Ovary (tissue), 9 donors: ENCODE results near the gene HBP1. TPM values are rescaled to one million over a fixed set of nuclear protein-coding genes. Genes with fewer than 3 reads are reported as not detected.

ENCODE experiments used
- DNase-seq, 5 donors: peaks; one replicate each; pipeline ENCODE4 v3.0.0-alpha.2; 2019 to 2020
- H3K27ac ChIP-seq, 2 donors: fragments of 200-600 bp; one replicate each; pipeline versions ENCODE4 v1.5.1 to v1.8.0; 2019 to 2022
- H3K27me3 ChIP-seq: fragments of 200-600 bp; one replicate; pipeline ENCODE4 v1.8.0; 2022
- H3K36me3 ChIP-seq: fragments of 200-600 bp; sonication (generic); one replicate; pipeline ENCODE4 v1.5.1; 2019
- H3K4me1 ChIP-seq: one replicate; pipeline ENCODE4 v1.8.1; 2013; ENCODE audit warnings: mild to moderate bottlenecking, moderate library complexity; ENCODE audit not compliant: insufficient read depth
- H3K4me3 ChIP-seq: fragments of 200-600 bp; sonication (generic); one replicate; pipeline ENCODE4 v1.5.1; 2017
- H3K9me3 ChIP-seq, 2 donors: fragments of 200-600 bp in 1 of 2; sonication (generic) in 1 of 2; one replicate each; pipeline versions ENCODE4 v1.5.1 to v1.8.1; 2013 to 2019; ENCODE audit warnings: mild to moderate bottlenecking in 1 of 2, moderate library complexity in 1 of 2
- CTCF ChIP-seq, 3 donors: fragments of 450-650 bp in 2 of 3; fragments of 200-600 bp in 1 of 3; IDR thresholded peaks; one replicate each; pipeline versions ENCODE4 v1.5.1 to v1.8.0; 2016 to 2022; ENCODE audit warnings: antibody characterized with exemption in 3 of 3, mild to moderate bottlenecking in 1 of 3
- EP300 ChIP-seq: sonication (generic); formaldehyde crosslinking; IDR thresholded peaks from one replicate; pipeline ENCODE4 v1.6.1; 2017; ENCODE audit warnings: antibody characterized with exemption
- POLR2A ChIP-seq: fragments of 450-650 bp; IDR thresholded peaks from one replicate; pipeline ENCODE4 v1.6.1; 2017; ENCODE audit warnings: antibody characterized with exemption, mild to moderate bottlenecking, moderate library complexity
- WGBS, 3 donors: extraction: QIAGEN DNeasy Blood & Tissue Kit in 1 of 3; methylation state at CpG; one replicate each; pipeline versions ENCODE4 v1.1.5 to v1.1.7; 2013 to 2017; 5-methylcytosine and 5-hydroxymethylcytosine counted together
- intact Hi-C, 4 donors: fragments of 100-400 bp; cut with DNase I; formaldehyde crosslinking; loops; one replicate each; pipeline versions ENCODE4 v1.11.0 to v1.15.1; 2022 to 2023
- polyA plus RNA-seq, 2 donors: library from polyadenylated mRNA; stranded (reverse); fragments of 200-250 nt in 1 of 2; fragments of 350-450 nt in 1 of 2; fragmentation: Illumina TruSeq in 1 of 2; extraction: RNeasy Lipid Tissue Mini Kit (QIAGEN cat#74804) in 1 of 2; gene quantifications; one replicate each; pipeline ENCODE4 v1.2.3, GENCODE V29; 2013 to 2014
- total RNA-seq, 7 donors: library from RNA; depleted of rRNA in 2 of 7; stranded (reverse); fragments of >200 nt in 2 of 7; fragmentation: NEBNext Ultra II Directional in 3 of 7; extraction: Animal tissue kit (Norgen Biotek cat#: 25700) in 3 of 7; gene quantifications; one replicate each; pipeline versions ENCODE4 v1.1.0 to v1.2.4, GENCODE V29; 2016 to 2023
- donor health status: DM: no; HTN: no; CAD: no; lungs with moderate emphysema.
- donor health status: DM: no; HTN: no; CAD: no.
- donor health status: Bipolar disorder and iron deficiency.
- donor health status: DM: yes; HTN: yes; CAD: no.
- donor health status: DM: no; HTN: no; CAD: no.
- donor health status: DM: yes; HTN: yes; CAD: no.

The HBP1 gene
- total and polyA plus RNA-seq, 9 donors, result 31.8 to 121 (median 73.8) TPM

GRCh38 chr7:107232568-107233090, 63.8 kb downstream of the HBP1 start:
- H3K27ac ChIP-seq, result no peak overlapping the region
- TF ChIP-seq CTCF (IDR thresholded peaks at IDR 0.05) (no peak), POLR2A (no peak), EP300 (no peak)
- H3K9me3 ChIP-seq, result no peaks in the 10 kb centered on the region
- intact Hi-C loops, result no loop called here
- H3K36me3 ChIP-seq, result no peaks in the 10 kb centered on the region
- H3K4me1 ChIP-seq, result no peaks in the 10 kb centered on the region
- WGBS, 3 donors, result 95% methylated on average over 7 of the region's 7 CpGs
- DNase-seq, result no peak
- H3K27me3 ChIP-seq, result no peaks in the 10 kb centered on the region
- H3K4me3 ChIP-seq, result no peak overlapping the region

GRCh38 chr7:107233174-107233573, 64.4 kb downstream of the HBP1 start:
- Histone ChIP-seq H3K27me3 (no peaks in the 10 kb centered on the region), H3K9me3 (no peaks in the 10 kb centered on the region), H3K27ac (no peak overlapping the region), H3K36me3 (no peaks in the 10 kb centered on the region), H3K4me3 (no peak overlapping the region), H3K4me1 (no peaks in the 10 kb centered on the region)
- no peak for DNase-seq
- intact Hi-C loops, result no loop called here
- 89 to 93% (median 92%) methylated on average over 4 of the region's 4 CpGs for WGBS, 3 donors
- no peak for TF ChIP-seq CTCF (IDR thresholded peaks at IDR 0.05)
- no peak for TF ChIP-seq EP300
- no peak for TF ChIP-seq POLR2A

GRCh38 chr7:107233981-107234380, 65.2 kb downstream of the HBP1 start:
- intact Hi-C loops, result no loop called here
- no peaks in the 10 kb centered on the region for H3K27me3 ChIP-seq
- TF ChIP-seq CTCF (IDR thresholded peaks at IDR 0.05), result no peak
- no peak for TF ChIP-seq POLR2A
- no peak for TF ChIP-seq EP300
- H3K36me3 ChIP-seq, result no peaks in the 10 kb centered on the region
- no peak overlapping the region for H3K4me3 ChIP-seq
- no peak for DNase-seq
- no peaks in the 10 kb centered on the region for H3K9me3 ChIP-seq
- H3K4me1 ChIP-seq, result no peaks in the 10 kb centered on the region
- 94 to 100% (median 98%) methylated on average over 1 of the region's 1 CpG for WGBS, 3 donors
- no peak overlapping the region for H3K27ac ChIP-seq

- intact Hi-C loops, result no loop called here
- DNase-seq, result no peak
- TF ChIP-seq EP300, result no peak
- no peak for TF ChIP-seq POLR2A
- TF ChIP-seq CTCF (IDR thresholded peaks at IDR 0.05), result no peak
- Histone ChIP-seq H3K27me3 (no peaks in the 10 kb centered on the region), H3K4me1 (no peaks in the 10 kb centered on the region), H3K4me3 (no peak overlapping the region), H3K27ac (no peak overlapping the region), H3K36me3 (no peaks in the 10 kb centered on the region), H3K9me3 (no peaks in the 10 kb centered on the region)
- WGBS, 3 donors, result 74 to 83% (median 80%) methylated on average over 3 of the region's 3 CpGs
Measured at GRCh38 chr7:107234436-107234835, 65.6 kb downstream of the HBP1 start.
